ENCODE data around the gene FAM9A.

FAM9A gene

GRCh38 chrX:8801041-8801599, at the start of gene FAM9A:
TSS of gene FAM9A (minus strand) at chrX:8801383. CDS start at chrX:8800171, 1,212 bp downstream.
- no peak for TF ChIP-seq POLR2A (IDR thresholded peaks at IDR 0.05; ENCODE audit: low read depth, low read length)
- FAIRE-seq (no peak), DNase-seq (ENCODE audit: insufficient read length, low spot score) (no peak)

GRCh38 chrX:8850478-8850877, 49.3 kb upstream of the FAM9A start:
- no peak for TF ChIP-seq POLR2A (IDR thresholded peaks at IDR 0.05; ENCODE audit: low read depth, low read length)
- FAIRE-seq (no peak), DNase-seq (ENCODE audit: insufficient read length, low spot score) (no peak)

- FAIRE-seq (no peak), DNase-seq (ENCODE audit: insufficient read length, low spot score) (no peak)
- no peak for TF ChIP-seq POLR2A (IDR thresholded peaks at IDR 0.05; ENCODE audit: low read depth, low read length)
Measured at GRCh38 chrX:8849945-8850344, 48.8 kb upstream of the FAM9A start.

- no peak for TF ChIP-seq POLR2A (IDR thresholded peaks at IDR 0.05; ENCODE audit: low read depth, low read length)
- DNase-seq (ENCODE audit: insufficient read length, low spot score) (no peak), FAIRE-seq (no peak)
Measured at GRCh38 chrX:8849458-8849857, 48.3 kb upstream of the FAM9A start.

GRCh38 chrX:8848911-8849310, 47.7 kb upstream of the FAM9A start:
- TF ChIP-seq POLR2A (IDR thresholded peaks at IDR 0.05; ENCODE audit: low read depth, low read length) = no peak
- DNase-seq (ENCODE audit: insufficient read length, low spot score) (no peak), FAIRE-seq (no peak)

GRCh38 chrX:8848441-8848840, 47.3 kb upstream of the FAM9A start:
- DNase-seq (ENCODE audit: insufficient read length, low spot score) = no peak
- TF ChIP-seq POLR2A (IDR thresholded peaks at IDR 0.05; ENCODE audit: low read depth, low read length) = no peak

GRCh38 chrX:8847360-8847759, 46.2 kb upstream of the FAM9A start:
- no peak for FAIRE-seq

More at GRCh38 chrX:8848441-8848840, 47.3 kb upstream of the FAM9A start:
- no peak for FAIRE-seq

GRCh38 chrX:8846266-8846665, 45.1 kb upstream of the FAM9A start:
- FAIRE-seq = no peak
- no peak for TF ChIP-seq POLR2A (IDR thresholded peaks at IDR 0.05; ENCODE audit: low read depth, low read length)
- no peak for DNase-seq (ENCODE audit: insufficient read length, low spot score)

More at GRCh38 chrX:8847360-8847759, 46.2 kb upstream of the FAM9A start:
- TF ChIP-seq POLR2A (IDR thresholded peaks at IDR 0.05; ENCODE audit: low read depth, low read length) = no peak
- no peak for DNase-seq (ENCODE audit: insufficient read length, low spot score)

GRCh38 chrX:8845469-8845868, 44.3 kb upstream of the FAM9A start:
- FAIRE-seq = no peak
- no peak for TF ChIP-seq POLR2A (IDR thresholded peaks at IDR 0.05; ENCODE audit: low read depth, low read length)
- DNase-seq (ENCODE audit: insufficient read length, low spot score) = no peak

GRCh38 chrX:8845060-8845459, 43.9 kb upstream of the FAM9A start:
- no peak for TF ChIP-seq POLR2A (IDR thresholded peaks at IDR 0.05; ENCODE audit: low read depth, low read length)
- FAIRE-seq (no peak), DNase-seq (ENCODE audit: insufficient read length, low spot score) (no peak)

- no peak for FAIRE-seq
Measured at GRCh38 chrX:8844157-8844556, 43.0 kb upstream of the FAM9A start.

GRCh38 chrX:8841911-8842310, 40.7 kb upstream of the FAM9A start:
- DNase-seq (ENCODE audit: insufficient read length, low spot score) (no peak), FAIRE-seq (no peak)
- TF ChIP-seq POLR2A (IDR thresholded peaks at IDR 0.05; ENCODE audit: low read depth, low read length) = no peak

More at GRCh38 chrX:8844157-8844556, 43.0 kb upstream of the FAM9A start:
- no peak for DNase-seq (ENCODE audit: insufficient read length, low spot score)
- no peak for TF ChIP-seq POLR2A (IDR thresholded peaks at IDR 0.05; ENCODE audit: low read depth, low read length)

- TF ChIP-seq POLR2A (IDR thresholded peaks at IDR 0.05; ENCODE audit: low read depth, low read length) = no peak
- DNase-seq (ENCODE audit: insufficient read length, low spot score) = no peak
- no peak for FAIRE-seq
Measured at GRCh38 chrX:8834392-8834791, 33.2 kb upstream of the FAM9A start.

GRCh38 chrX:8832582-8833378, 31.6 kb upstream of the FAM9A start:
- no peak for TF ChIP-seq POLR2A (IDR thresholded peaks at IDR 0.05; ENCODE audit: low read depth, low read length)
- no peak for FAIRE-seq
- DNase-seq (ENCODE audit: insufficient read length, low spot score) = no peak

- TF ChIP-seq POLR2A (IDR thresholded peaks at IDR 0.05; ENCODE audit: low read depth, low read length) = no peak
- DNase-seq (ENCODE audit: insufficient read length, low spot score) (no peak), FAIRE-seq (no peak)
Measured at GRCh38 chrX:8823698-8824097, 22.5 kb upstream of the FAM9A start.

Data from H54 (cell line).